Measurements from ENCODE around the gene DRP2. TPM values are rescaled to one million over a fixed set of nuclear protein-coding genes. Genes with fewer than 3 reads are reported as not detected.
A peak's percentile ranks its signal among the peaks of the same experiment; 100 is the strongest.

The DRP2 gene
- total and polyA plus RNA-seq, 10 donors, result under 0.01 to 0.17 (median 0.09) TPM; not detected in 5

GRCh38 chrX:101206471-101206870 is 13.1 kb upstream of the DRP2 start:
- TF ChIP-seq CTCF (IDR thresholded peaks at IDR 0.05 in 8 of 11, conservative IDR thresholded peaks at IDR 0.05 in 3 of 11) (peak in 5 of 11 experiments; percentile 25 to 42 (median 33)), POLR2AphosphoS5 (IDR thresholded peaks at IDR 0.05) (no peak)
- H3K36me3 ChIP-seq, result no peaks in the 10 kb centered on the region
- 44 to 54% (median 52%) methylated on average over 3 of the region's 3 CpGs for WGBS, 5 donors
- no peaks in the 10 kb centered on the region for H3K4me1 ChIP-seq
- intact Hi-C loops (cut with DNase I; ENCODE audit: low total_unique reads), result no loop called here
- no peak overlapping the region for H3K4me3 ChIP-seq
- H3K9me3 ChIP-seq, result no peaks in the 10 kb centered on the region
- H3K27ac ChIP-seq, result no peak overlapping the region
- no peak for DNase-seq
- no peaks in the 10 kb centered on the region for H3K27me3 ChIP-seq (replicated peaks in 1 of 7)

GRCh38 chrX:101208152-101208905 is 11.3 kb upstream of the DRP2 start:
- no peaks in the 10 kb centered on the region for H3K4me1 ChIP-seq
- no peak overlapping the region for H3K27ac ChIP-seq
- H3K27me3 ChIP-seq (replicated peaks in 1 of 7), result no peaks in the 10 kb centered on the region
- TF ChIP-seq CTCF (IDR thresholded peaks at IDR 0.05 in 8 of 11, conservative IDR thresholded peaks at IDR 0.05 in 3 of 11), result no peak
- intact Hi-C loops (cut with DNase I; ENCODE audit: low total_unique reads), result no loop called here
- no peak overlapping the region for H3K4me3 ChIP-seq
- H3K36me3 ChIP-seq, result no peaks in the 10 kb centered on the region
- H3K9me3 ChIP-seq, result no peaks in the 10 kb centered on the region
- no peak for DNase-seq
- 36 to 54% (median 42%) methylated on average over 4 of the region's 4 CpGs for WGBS, 5 donors

- Histone ChIP-seq H3K9me3 (no peaks in the 10 kb centered on the region), H3K4me3 (no peak overlapping the region), H3K36me3 (no peaks in the 10 kb centered on the region), H3K4me1 (no peaks in the 10 kb centered on the region), H3K27me3 (replicated peaks in 1 of 7) (no peaks in the 10 kb centered on the region), H3K27ac (no peak overlapping the region)
- no peak for DNase-seq
- intact Hi-C loops (cut with DNase I; ENCODE audit: low total_unique reads), result no loop called here
- no peak for TF ChIP-seq POLR2AphosphoS5 (IDR thresholded peaks at IDR 0.05)
- no peak for TF ChIP-seq POLR2A (IDR thresholded peaks at IDR 0.05)
- TF ChIP-seq CTCF (IDR thresholded peaks at IDR 0.05 in 8 of 11, conservative IDR thresholded peaks at IDR 0.05 in 3 of 11), result no peak
- WGBS, 5 donors, result 44 to 94% (median 67%) methylated on average over 1 of the region's 1 CpG
Measured at GRCh38 chrX:101210630-101211029, 9.0 kb upstream of the DRP2 start.

- Histone ChIP-seq H3K27ac (no peak overlapping the region), H3K9me3 (no peaks in the 10 kb centered on the region), H3K36me3 (no peaks in the 10 kb centered on the region), H3K4me1 (no peaks in the 10 kb centered on the region), H3K27me3 (replicated peaks in 1 of 7) (peaks cover 0 to 14% (median 0%) of the 10 kb centered on the region in 7 donors), H3K4me3 (no peak overlapping the region)
- intact Hi-C loops (cut with DNase I; ENCODE audit: low total_unique reads), result no loop called here
- WGBS, 5 donors, result 78 to 93% (median 86%) methylated on average over 6 of the region's 6 CpGs
- no peak for TF ChIP-seq POLR2AphosphoS5 (IDR thresholded peaks at IDR 0.05)
- TF ChIP-seq CTCF (IDR thresholded peaks at IDR 0.05 in 8 of 11, conservative IDR thresholded peaks at IDR 0.05 in 3 of 11), result no peak
- no peak for TF ChIP-seq POLR2A (IDR thresholded peaks at IDR 0.05)
- DNase-seq, result no peak
Measured at GRCh38 chrX:101217689-101218088, 1.9 kb upstream of the DRP2 start.

All from spleen (tissue), 11 donors.